ENCODE measurements around the gene BMPER. TPM values are rescaled to one million over a fixed set of nuclear protein-coding genes. Genes with fewer than 3 reads are reported as not detected.
"Not testable (repeated sequence)": the region's sequence is repeated elsewhere in the genome, so short reads cannot be mapped to it uniquely, and the experiment has no call there.

BMPER gene
- total RNA-seq, 4 donors from 2014 or later: 0.65 to 6.5 (median 3.5) TPM

DNA sequence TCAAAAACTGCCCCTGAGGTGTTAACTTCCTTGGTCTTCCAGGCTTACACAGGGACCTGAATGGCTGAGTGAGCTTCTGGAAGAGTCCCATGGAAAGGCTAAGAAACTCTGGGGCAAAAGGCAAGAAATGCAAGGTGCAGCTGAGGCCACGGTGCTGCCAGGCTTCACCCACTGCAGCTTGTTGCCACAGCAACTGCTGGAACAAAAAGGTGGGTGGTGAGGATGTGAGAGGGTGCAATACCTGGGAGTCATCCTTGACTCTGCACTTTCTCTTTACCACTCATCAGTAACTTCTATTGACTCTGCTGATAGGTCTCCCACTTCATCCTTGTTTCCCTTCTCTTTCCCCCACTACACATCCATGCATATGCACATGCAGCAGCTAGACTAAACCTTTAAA lies 258.6 kb downstream of the BMPER start:
- intact Hi-C loops (cut with DNase I): no loop called here
- Histone ChIP-seq H3K4me3 (no peak overlapping the region), H3K27me3 (no peaks in the 10 kb centered on the region), H3K9me3 (no peaks in the 10 kb centered on the region), H3K27ac (replicated peaks in 1 of 4) (no peak overlapping the region), H3K36me3 (no peaks in the 10 kb centered on the region), H3K4me1 (peaks cover 0 to 16% (median 3%) of the 10 kb centered on the region in 4 donors)
- no peak for DNase-seq (ENCODE audit: extremely low spot score)
- TF ChIP-seq POLR2AphosphoS5 (IDR thresholded peaks at IDR 0.05) (no peak), POLR2A (IDR thresholded peaks at IDR 0.05; ENCODE audit: low read depth) (no peak), EP300 (IDR thresholded peaks at IDR 0.05) (no peak)
- TF ChIP-seq, protein P1, sequence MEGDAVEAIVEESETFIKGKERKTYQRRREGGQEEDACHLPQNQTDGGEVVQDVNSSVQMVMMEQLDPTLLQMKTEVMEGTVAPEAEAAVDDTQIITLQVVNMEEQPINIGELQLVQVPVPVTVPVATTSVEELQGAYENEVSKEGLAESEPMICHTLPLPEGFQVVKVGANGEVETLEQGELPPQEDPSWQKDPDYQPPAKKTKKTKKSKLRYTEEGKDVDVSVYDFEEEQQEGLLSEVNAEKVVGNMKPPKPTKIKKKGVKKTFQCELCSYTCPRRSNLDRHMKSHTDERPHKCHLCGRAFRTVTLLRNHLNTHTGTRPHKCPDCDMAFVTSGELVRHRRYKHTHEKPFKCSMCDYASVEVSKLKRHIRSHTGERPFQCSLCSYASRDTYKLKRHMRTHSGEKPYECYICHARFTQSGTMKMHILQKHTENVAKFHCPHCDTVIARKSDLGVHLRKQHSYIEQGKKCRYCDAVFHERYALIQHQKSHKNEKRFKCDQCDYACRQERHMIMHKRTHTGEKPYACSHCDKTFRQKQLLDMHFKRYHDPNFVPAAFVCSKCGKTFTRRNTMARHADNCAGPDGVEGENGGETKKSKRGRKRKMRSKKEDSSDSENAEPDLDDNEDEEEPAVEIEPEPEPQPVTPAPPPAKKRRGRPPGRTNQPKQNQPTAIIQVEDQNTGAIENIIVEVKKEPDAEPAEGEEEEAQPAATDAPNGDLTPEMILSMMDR (IDR thresholded peaks at IDR 0.05): no peak
- 88% methylated on average over 1 of the region's 1 CpG for WGBS

DNA sequence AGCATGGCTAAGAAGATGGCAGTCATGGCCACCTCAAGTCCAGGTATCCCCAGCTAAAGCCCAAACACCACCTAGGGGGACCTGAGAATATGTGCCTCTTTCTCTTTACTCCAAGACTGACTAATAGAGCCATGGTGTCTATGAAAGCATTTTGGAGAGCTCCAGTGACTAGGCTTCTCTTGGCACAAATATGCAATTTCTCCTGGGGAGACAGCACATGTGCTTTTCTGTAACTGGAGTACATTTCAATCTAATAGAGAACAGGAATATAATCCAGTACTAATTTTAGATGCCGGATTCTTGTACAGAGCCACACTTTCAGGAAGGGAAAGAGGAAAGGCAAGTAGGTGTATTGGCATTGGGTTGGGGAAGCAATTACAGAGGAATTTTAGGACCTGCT lies 260.1 kb downstream of the BMPER start:
- Histone ChIP-seq H3K9me3 (no peaks in the 10 kb centered on the region), H3K4me3 (no peak overlapping the region), H3K36me3 (no peaks in the 10 kb centered on the region), H3K27me3 (no peaks in the 10 kb centered on the region), H3K27ac (replicated peaks in 1 of 4) (no peak overlapping the region), H3K4me1 (peaks cover 0 to 10% (median 1%) of the 10 kb centered on the region in 4 donors)
- DNase-seq (ENCODE audit: extremely low spot score): no peak
- intact Hi-C loops (cut with DNase I): no loop called here
- 65% methylated on average over 1 of the region's 1 CpG for WGBS
- TF ChIP-seq POLR2AphosphoS5 (IDR thresholded peaks at IDR 0.05) (no peak), EP300 (IDR thresholded peaks at IDR 0.05) (no peak), POLR2A (IDR thresholded peaks at IDR 0.05; ENCODE audit: low read depth) (no peak)
- TF ChIP-seq, protein P1 (IDR thresholded peaks at IDR 0.05): no peak

DNA sequence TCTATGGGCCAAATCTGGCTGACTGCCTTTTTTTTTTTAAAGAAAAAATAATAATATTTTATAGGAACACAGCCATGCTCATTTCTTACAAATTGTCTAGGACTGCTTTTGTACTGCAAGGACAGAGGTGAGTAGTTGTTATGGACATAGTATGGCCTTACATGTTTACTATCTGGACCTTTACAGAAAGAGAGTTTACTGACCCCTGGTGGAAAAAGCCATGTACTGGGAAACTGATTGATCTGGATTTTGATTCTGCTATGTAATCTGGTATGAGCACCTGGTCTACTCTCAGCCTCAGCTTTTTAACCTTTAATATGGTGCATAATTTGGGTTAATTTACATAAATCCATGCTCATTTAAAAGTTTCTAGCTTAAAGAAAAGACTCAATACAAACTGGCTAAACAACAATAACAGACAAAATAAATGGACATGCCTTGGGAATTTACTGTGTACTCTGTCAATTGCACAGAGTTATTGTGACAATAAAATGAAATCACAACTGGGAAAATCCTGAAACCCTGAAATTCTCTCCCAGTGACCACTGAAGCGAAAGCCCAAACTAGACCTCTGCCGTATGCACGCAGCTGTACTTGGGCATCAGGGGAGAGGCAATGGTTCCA lies 260.7 kb downstream of the BMPER start:
- no peak for DNase-seq (ENCODE audit: extremely low spot score)
- TF ChIP-seq POLR2AphosphoS5 (IDR thresholded peaks at IDR 0.05) (no peak), POLR2A (IDR thresholded peaks at IDR 0.05; ENCODE audit: low read depth) (no peak), EP300 (IDR thresholded peaks at IDR 0.05) (no peak)
- TF ChIP-seq, protein P1 (IDR thresholded peaks at IDR 0.05): peak; percentile 23 to 50 (median 30)
- Histone ChIP-seq H3K27ac (replicated peaks in 1 of 4) (no peak overlapping the region), H3K9me3 (no peaks in the 10 kb centered on the region), H3K4me1 (peaks cover 0 to 10% (median 1%) of the 10 kb centered on the region in 4 donors), H3K4me3 (no peak overlapping the region), H3K36me3 (no peaks in the 10 kb centered on the region), H3K27me3 (no peaks in the 10 kb centered on the region)
- intact Hi-C loops (cut with DNase I): no loop called here
- WGBS: 92% methylated on average over 3 of the region's 3 CpGs

DNA sequence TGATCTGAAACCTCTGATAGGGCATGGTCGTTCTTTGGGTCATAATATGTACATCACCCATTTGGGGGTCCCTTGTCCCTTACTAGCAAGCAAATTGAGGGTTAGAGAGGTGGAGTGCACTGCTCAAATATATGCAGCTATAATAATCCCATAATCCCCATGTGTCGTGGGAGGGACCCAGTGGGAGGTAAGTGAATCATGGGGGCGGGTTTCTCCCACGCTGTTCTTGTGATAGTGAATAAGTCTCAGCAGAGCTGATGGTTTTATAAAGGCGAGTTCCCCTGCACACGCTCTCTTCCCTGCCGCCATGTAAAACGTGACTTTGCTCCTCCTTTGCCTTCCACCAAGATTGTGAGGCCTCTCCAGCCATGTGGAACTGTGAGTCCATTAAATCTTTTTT lies 262.7 kb downstream of the BMPER start:
- TF ChIP-seq POLR2A (IDR thresholded peaks at IDR 0.05; ENCODE audit: low read depth) (no peak), POLR2AphosphoS5 (IDR thresholded peaks at IDR 0.05) (no peak), EP300 (IDR thresholded peaks at IDR 0.05) (no peak)
- TF ChIP-seq, protein P1 (IDR thresholded peaks at IDR 0.05): no peak
- no peaks in the 10 kb centered on the region for H3K27me3 ChIP-seq
- H3K4me1 ChIP-seq: peaks cover 0 to 10% (median 1%) of the 10 kb centered on the region in 4 donors
- no peaks in the 10 kb centered on the region for H3K9me3 ChIP-seq
- intact Hi-C loops (cut with DNase I): no loop called here
- 90% methylated on average over 8 of the region's 8 CpGs for WGBS
- H3K36me3 ChIP-seq: no peaks in the 10 kb centered on the region
- H3K4me3 ChIP-seq: no peak overlapping the region
- no peak overlapping the region for H3K27ac ChIP-seq (replicated peaks in 1 of 4)
- no peak for DNase-seq (ENCODE audit: extremely low spot score)

DNA sequence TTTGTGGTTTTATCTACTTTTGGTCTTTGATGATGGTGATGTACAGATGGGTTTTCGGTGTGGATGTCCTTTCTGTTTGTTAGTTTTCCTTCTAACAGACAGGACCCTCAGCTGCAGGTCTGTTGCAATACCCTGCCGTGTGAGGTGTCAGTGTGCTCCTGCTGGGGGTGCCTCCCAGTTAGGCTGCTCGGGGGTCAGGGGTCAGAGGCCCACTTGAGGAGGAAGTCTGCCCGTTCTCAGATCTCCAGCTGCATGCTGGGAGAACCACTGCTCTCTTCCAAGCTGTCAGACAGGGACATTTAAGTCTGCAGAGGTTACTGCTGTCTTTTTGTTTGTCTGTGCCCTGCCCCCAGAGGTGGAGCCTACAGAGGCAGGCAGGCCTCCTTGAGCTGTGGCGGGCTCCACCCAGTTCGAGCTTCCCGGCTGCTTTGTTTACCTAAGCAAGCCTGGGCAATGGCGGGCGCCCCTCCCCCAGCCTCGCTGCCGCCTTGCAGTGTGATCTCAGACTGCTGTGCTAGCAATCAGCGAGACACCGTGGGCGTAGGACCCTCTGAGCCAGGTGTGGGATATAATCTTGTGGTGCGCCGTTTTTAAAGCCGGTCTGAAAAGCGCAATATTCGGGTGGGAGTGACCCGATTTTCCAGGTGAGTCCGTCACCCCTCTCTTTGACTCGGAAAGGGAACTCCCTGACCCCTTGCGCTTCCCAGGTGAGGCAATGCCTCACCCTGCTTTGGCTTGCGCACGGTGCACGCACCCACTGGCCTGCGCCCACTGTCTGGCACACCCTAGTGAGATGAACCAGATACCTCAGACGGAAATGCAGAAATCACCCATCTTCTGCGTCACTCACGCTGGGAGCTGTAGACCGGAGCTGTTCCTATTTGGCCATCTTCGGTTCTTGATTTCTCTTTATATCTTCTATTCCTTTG lies 269.6 kb downstream of the BMPER start:
- H3K9me3 ChIP-seq; H3K4me3 ChIP-seq; H3K36me3 ChIP-seq; H3K27ac ChIP-seq (replicated peaks in 1 of 4); H3K27me3 ChIP-seq; DNase-seq (ENCODE audit: extremely low spot score); intact Hi-C loops (cut with DNase I); H3K4me1 ChIP-seq: not testable (repeated sequence)
- WGBS: 78% methylated on average over 29 of the region's 32 CpGs

All from esophagus muscularis mucosa (tissue), 4 donors.